H1 (cell line): ENCODE measurements around the gene ISL2. TPM values are rescaled to one million over a fixed set of nuclear protein-coding genes. Genes with fewer than 3 reads are reported as not detected.

Experiments used
- CTCF ChIA-PET: fragments of 300-600 bp; sonication (Branson Sonifier 250); formaldehyde crosslinking; loops from one replicate; lab custom pipeline; 2021; ENCODE audit not compliant: partially characterized antibody; lab: Charles Lee
- POLR2A ChIA-PET: fragments of 300-600 bp; sonication (Branson Sonifier 250); formaldehyde crosslinking; loops from one replicate; lab custom pipeline; 2021; ENCODE audit warnings: inconsistent platforms; ENCODE audit not compliant: partially characterized antibody; lab: Charles Lee
- DNase-seq, 2 experiments: peaks; one replicate each; pipeline versions ENCODE4 v3.0.0 to v3.0.0-alpha.2; 2010 to 2022; ENCODE audit warnings: low spot score in 2 of 2, low read depth in 1 of 2, mixed read lengths in 1 of 2
- FAIRE-seq: peaks from 2 replicates; lab custom pipeline; 2011; peaks lifted over from hg19 to GRCh38; lab: Jason Lieb, UNC
- H2AFZ ChIP-seq: 2 replicates; pipeline ENCODE4 v1.8.1; 2012; ENCODE audit warnings: low read length, inconsistent platforms
- H2AK5ac ChIP-seq: 2 replicates; pipeline ENCODE4 v1.6.1; 2013; ENCODE audit warnings: low read depth, low read length
- H2BK120ac ChIP-seq: replicated peaks from 2 replicates; pipeline ENCODE3; 2013; ENCODE audit warnings: low read depth, low read length, inconsistent platforms
- H2BK12ac ChIP-seq: 2 replicates; pipeline ENCODE4 v1.6.1; 2013; ENCODE audit warnings: low read depth, low read length
- H2BK15ac ChIP-seq: 2 replicates; pipeline ENCODE4 v1.6.1; 2013; ENCODE audit warnings: low read length
- H2BK20ac ChIP-seq: 2 replicates; pipeline ENCODE4 v1.6.1; 2013; ENCODE audit warnings: low read length
- H2BK5ac ChIP-seq: 2 replicates; pipeline ENCODE4 v1.6.1; 2013; ENCODE audit warnings: low read depth, low read length
- H3K14ac ChIP-seq: 2 replicates; pipeline ENCODE4 v1.6.1; 2013; ENCODE audit warnings: inconsistent platforms; ENCODE audit not compliant: insufficient read length
- H3K18ac ChIP-seq: 2 replicates; pipeline ENCODE4 v1.6.1; 2013; ENCODE audit warnings: low read length; ENCODE audit errors: extremely low read depth
- H3K23ac ChIP-seq: 2 replicates; pipeline ENCODE4 v1.6.1; 2013; ENCODE audit warnings: inconsistent platforms; ENCODE audit not compliant: insufficient read length
- H3K23me2 ChIP-seq: 2 replicates; pipeline ENCODE4 v1.6.1; 2013; ENCODE audit warnings: low read depth, low read length
- H3K27ac ChIP-seq: 2 replicates; pipeline ENCODE4 v1.6.1; 2011; ENCODE audit warnings: low read depth, low read length, inconsistent platforms
- H3K27me3 ChIP-seq, 4 experiments: replicated peaks in 1 of 4; 1 replicate in 1 of 4; 2 replicates in 3 of 4; pipeline versions ENCODE4 v1.6.1 to v1.8.1; 2011 to 2013; ENCODE audit warnings: low read length in 3 of 4, mild to moderate bottlenecking in 3 of 4, inconsistent platforms in 2 of 4, mixed read lengths in 2 of 4, moderate library complexity in 1 of 4; ENCODE audit not compliant: control insufficient read depth in 3 of 4, insufficient read depth in 3 of 4; ENCODE audit errors: extremely low read depth in 1 of 4
- H3K36me3 ChIP-seq, 4 experiments: 2 replicates each; pipeline versions ENCODE4 v1.6.1 to v1.8.1; 2011 to 2013; ENCODE audit warnings: mild to moderate bottlenecking in 4 of 4, low read length in 3 of 4, moderate library complexity in 2 of 4, control low read depth in 1 of 4, inconsistent platforms in 1 of 4; ENCODE audit not compliant: insufficient read depth in 4 of 4, control insufficient read depth in 2 of 4
- H3K4ac ChIP-seq: replicated peaks from 2 replicates; pipeline ENCODE3; 2013; ENCODE audit warnings: low read length, low read depth, mixed read lengths, inconsistent platforms; ENCODE audit not compliant: insufficient read length
- H3K4me1 ChIP-seq, 4 experiments: replicated peaks in 1 of 4; 1 replicate in 1 of 4; 2 replicates in 3 of 4; pipeline versions ENCODE4 v1.6.1 to v1.8.1; 2011 to 2013; ENCODE audit warnings: low read length in 3 of 4, inconsistent platforms in 2 of 4, mixed read lengths in 1 of 4; ENCODE audit not compliant: insufficient read depth in 4 of 4, control insufficient read depth in 3 of 4
- H3K4me2 ChIP-seq, 2 experiments: 2 replicates each; pipeline versions ENCODE4 v1.6.1 to v1.8.1; 2011 to 2013; ENCODE audit warnings: low read depth in 2 of 2, low read length in 2 of 2, control low read depth in 1 of 2, inconsistent platforms in 1 of 2, mild to moderate bottlenecking in 1 of 2; ENCODE audit not compliant: insufficient read depth in 1 of 2
- H3K4me3 ChIP-seq, 4 experiments: fragments of 200-600, 300-600 bp in 1 of 4; sonication (generic), shearing (Covaris generic), sonication (Bioruptor Twin) in 1 of 4; 2 replicates each; pipeline versions ENCODE4 v1.5.1 to v1.8.1; 2011 to 2016; ENCODE audit warnings: low read length in 4 of 4, low read depth in 3 of 4, control low read depth in 2 of 4, inconsistent platforms in 2 of 4, mild to moderate bottlenecking in 2 of 4, mixed read lengths in 1 of 4, moderate library complexity in 1 of 4; ENCODE audit not compliant: insufficient read depth in 2 of 4; ENCODE audit errors: extremely low read depth in 1 of 4
- H3K56ac ChIP-seq: replicated peaks from 2 replicates; pipeline ENCODE3; 2013; ENCODE audit warnings: low read depth, mild to moderate bottlenecking, mixed read lengths, low read length, inconsistent platforms; ENCODE audit not compliant: insufficient read length
- H3K79me1 ChIP-seq: 2 replicates; pipeline ENCODE4 v1.6.1; 2013; ENCODE audit warnings: low read depth, low read length, control low read depth
- H3K79me2 ChIP-seq, 2 experiments: 2 replicates each; pipeline versions ENCODE4 v1.6.1 to v1.8.1; 2012 to 2013; ENCODE audit warnings: low read length in 2 of 2, mild to moderate bottlenecking in 2 of 2, inconsistent platforms in 1 of 2; ENCODE audit not compliant: insufficient read depth in 2 of 2, control insufficient read depth in 1 of 2
- H3K9ac ChIP-seq, 4 experiments: replicated peaks in 1 of 4; 1 replicate in 1 of 4; 2 replicates in 3 of 4; pipeline versions ENCODE4 v1.6.1 to v1.8.1; 2011 to 2013; ENCODE audit warnings: low read depth in 3 of 4, low read length in 3 of 4, control low read depth in 2 of 4, mild to moderate bottlenecking in 2 of 4, moderate library complexity in 2 of 4, inconsistent platforms in 1 of 4; ENCODE audit errors: extremely low read depth in 1 of 4
- H3K9me3 ChIP-seq, 2 experiments: 2 replicates each; pipeline versions ENCODE4 v1.6.1 to v1.8.1; 2012 to 2013; ENCODE audit warnings: mild to moderate bottlenecking in 2 of 2, moderate library complexity in 2 of 2, control low read depth in 1 of 2, inconsistent platforms in 1 of 2, low read depth in 1 of 2, low read length in 1 of 2, mixed read lengths in 1 of 2; ENCODE audit not compliant: insufficient read depth in 2 of 2
- H4K20me1 ChIP-seq, 2 experiments: replicated peaks in 1 of 2; 2 replicates each; pipeline versions ENCODE3 to v1.8.1; 2011 to 2013; ENCODE audit warnings: inconsistent platforms in 2 of 2, low read length in 2 of 2, mild to moderate bottlenecking in 1 of 2; ENCODE audit not compliant: insufficient read depth in 2 of 2, control insufficient read depth in 1 of 2
- H4K5ac ChIP-seq: 2 replicates; pipeline ENCODE4 v1.6.1; 2013; ENCODE audit warnings: low read length, low read depth, mixed read lengths, inconsistent platforms; ENCODE audit not compliant: insufficient read length
- H4K8ac ChIP-seq: 2 replicates; pipeline ENCODE4 v1.8.0; 2013; ENCODE audit warnings: mild to moderate bottlenecking, moderate library complexity, low read length, inconsistent platforms; ENCODE audit not compliant: insufficient read depth; ENCODE audit errors: extremely low read depth
- H4K91ac ChIP-seq: replicated peaks from 2 replicates; pipeline ENCODE3; 2013; ENCODE audit warnings: low read length, mixed read lengths, inconsistent platforms; ENCODE audit not compliant: insufficient read length
- BACH1 ChIP-seq: IDR thresholded peaks from 2 replicates; pipeline ENCODE4 v1.6.1; 2012; ENCODE audit warnings: low read length, improper control_type of control experiment
- E2F6 ChIP-seq: IDR thresholded peaks from 2 replicates; pipeline ENCODE4 v1.6.1; 2012; ENCODE audit warnings: inconsistent platforms
- GABPA ChIP-seq: IDR thresholded peaks from 2 replicates; pipeline ENCODE4 v1.6.1; 2011; ENCODE audit warnings: mild to moderate bottlenecking, low read length, moderate library complexity, borderline replicate concordance; ENCODE audit not compliant: insufficient read depth
- GTF2F1 ChIP-seq: IDR thresholded peaks from 2 replicates; pipeline ENCODE4 v1.6.1; 2012; ENCODE audit warnings: low read depth, low read length, improper control_type of control experiment, borderline replicate concordance
- HDAC6 ChIP-seq: IDR thresholded peaks from one replicate; pipeline ENCODE4 v1.7.1; 2012; ENCODE audit warnings: low read depth, mild to moderate bottlenecking, inconsistent platforms, low read length, moderate library complexity
- NANOG ChIP-seq: IDR thresholded peaks from 2 replicates; pipeline ENCODE4 v1.6.1; 2011; ENCODE audit warnings: low read length, low read depth, mild to moderate bottlenecking, inconsistent platforms; ENCODE audit not compliant: insufficient read depth, poor library complexity, severe bottlenecking
- PHF8 ChIP-seq: fragments of 200-600 bp; sonication (generic); conservative IDR thresholded peaks from 2 replicates; pipeline ENCODE4 v1.7.1; 2012; ENCODE audit warnings: low read depth, mild to moderate bottlenecking, inconsistent platforms, low read length, moderate library complexity
- POLR2AphosphoS5 ChIP-seq: IDR thresholded peaks from 2 replicates; pipeline ENCODE4 v1.6.1; 2011; ENCODE audit warnings: low read depth, low read length
- POU5F1 ChIP-seq: IDR thresholded peaks from 2 replicates; pipeline ENCODE4 v1.6.1; 2011; ENCODE audit warnings: low read depth, mild to moderate bottlenecking, low read length, moderate library complexity
- TAF7 ChIP-seq: optimal IDR thresholded peaks from 2 replicates; pipeline ENCODE3; 2011; ENCODE audit warnings: low read depth, mild to moderate bottlenecking, inconsistent platforms, low read length, moderate library complexity, borderline replicate concordance
- TCF12 ChIP-seq: IDR thresholded peaks from 2 replicates; pipeline ENCODE4 v1.6.1; 2011; ENCODE audit warnings: low read depth, mild to moderate bottlenecking, low read length
- YY1 ChIP-seq: IDR thresholded peaks from 2 replicates; pipeline ENCODE4 v1.6.1; 2011; ENCODE audit warnings: low read depth, mild to moderate bottlenecking, low read length
- WGBS, 2 experiments: shearing (Covaris generic) in 1 of 2; methylation state at CpG; one replicate each; pipeline versions ENCODE4 v1.1.6 to v1.1.7; 2013 to 2015; ENCODE audit warnings: low lambda C conversion rate in 2 of 2, mixed read lengths in 2 of 2, inconsistent platforms in 1 of 2, low coverage in 1 of 2, missing lambda C conversion rate in 1 of 2; ENCODE audit not compliant: insufficient replicate concordance in 2 of 2, insufficient coverage in 1 of 2, insufficient read length in 1 of 2; ENCODE audit errors: extremely low coverage in 1 of 2, missing lambda C conversion rate in 1 of 2; 5-methylcytosine and 5-hydroxymethylcytosine counted together
- polyA plus RNA-seq, 7 experiments: library from polyadenylated mRNA; depleted of rRNA in 3 of 7; stranded (reverse) in 5 of 7; unstranded in 2 of 7; fragments of >200 nt in 5 of 7; fragments of 200-250 nt in 2 of 7; gene quantifications; 1 replicate in 5 of 7; 2 replicates in 1 of 7; 4 replicates in 1 of 7; pipeline versions ENCODE4 v1.2.1 to v1.2.3, GENCODE V29; 2011 to 2013; ENCODE audit warnings: missing spikeins in 2 of 7, mixed read lengths in 2 of 7
- total RNA-seq: library from RNA; stranded (reverse); fragmentation: NEBNext Ultra II Directional; extraction: Animal tissue kit (Norgen Biotek cat#: 25700); gene quantifications from 2 replicates; pipeline ENCODE4 v1.2.1, GENCODE V29; 2021

ISL2 gene
- total and polyA plus RNA-seq, 2 of the 8 experiments (the other 6 are each of a cell fraction or from before 2014, with no cell fraction given): 0.32 to 0.99 TPM

- Histone ChIP-seq H3K4ac (no peak overlapping the region), H4K20me1 (no peaks in the 10 kb centered on the region), H2AFZ (no peak overlapping the region), H3K9ac (no peak overlapping the region), H3K23me2 (no peaks in the 10 kb centered on the region), H3K79me1 (no peaks in the 10 kb centered on the region), H2BK120ac (no peak overlapping the region), H3K36me3 (no peaks in the 10 kb centered on the region), H3K14ac (no peak overlapping the region), H2BK15ac (no peak overlapping the region), H4K5ac (no peak overlapping the region), H2AK5ac (no peak overlapping the region), H3K4me3 (no peak overlapping the region), H3K79me2 (no peaks in the 10 kb centered on the region), H3K27ac (no peak overlapping the region), H3K9me3 (no peaks in the 10 kb centered on the region), H3K56ac (no peak overlapping the region), H3K27me3 (no peaks in the 10 kb centered on the region), H3K4me1 (no peaks in the 10 kb centered on the region), H4K8ac (no peak overlapping the region), H2BK5ac (no peak overlapping the region), H2BK12ac (no peak overlapping the region), H2BK20ac (no peak overlapping the region), H4K91ac (no peak overlapping the region), H3K23ac (no peak overlapping the region), H3K18ac (no peak overlapping the region), H3K4me2 (no peak overlapping the region)
- FAIRE-seq (no peak), DNase-seq (no peak)
- ChIA-PET CTCF (interaction anchor here (1.0 kb wide), 1 partner anchor 17 kb away, joined by 3 read pairs; no protein-coding TSS in a partner anchor), POLR2A (interaction anchor here (1.7 kb wide), 1 partner anchor 28 kb away, joined by 6 read pairs; the partner anchor contains the start of gene ISL2)
- WGBS, 2 experiments: 88% methylated on average over 2 of the region's 2 CpGs; no CpG with 5 or more reads in 1 of the 2 experiments
- TF ChIP-seq HDAC6: no peak
- no peak for TF ChIP-seq YY1
- no peak for TF ChIP-seq TCF12
- no peak for TF ChIP-seq NANOG
- no peak for TF ChIP-seq POLR2AphosphoS5
- TF ChIP-seq BACH1: no peak
- TF ChIP-seq GTF2F1: no peak
- TF ChIP-seq E2F6: no peak
- no peak for TF ChIP-seq TAF7
- no peak for TF ChIP-seq PHF8
- TF ChIP-seq GABPA: no peak
- TF ChIP-seq POU5F1: no peak
Measured at GRCh38 chr15:76363251-76363650, 26.7 kb downstream of the ISL2 start.
